ENCODE results near the gene PHTF2. TPM values are rescaled to one million over a fixed set of nuclear protein-coding genes. Genes with fewer than 3 reads are reported as not detected.

PHTF2 gene
- total and polyA plus RNA-seq, 2 experiments from 2014 or later, result 13.3 to 26.9 TPM

GRCh38 chr7:77894574-77895091, 96.1 kb downstream of the PHTF2 start:
- no peaks in the 10 kb centered on the region for H3K27me3 ChIP-seq
- H3K4me2 ChIP-seq, result no peak overlapping the region
- no peaks in the 10 kb centered on the region for H3K9me2 ChIP-seq (replicated peaks; ENCODE audit: insufficient read depth)
- H3K79me2 ChIP-seq, result peaks cover 4% of the 10 kb centered on the region
- no peaks in the 10 kb centered on the region for H4K20me1 ChIP-seq (ENCODE audit: insufficient read depth, poor library complexity, severe bottlenecking)
- H3K9me3 ChIP-seq (ENCODE audit: low read depth), result no peaks in the 10 kb centered on the region
- H3K4me3 ChIP-seq, result no peak overlapping the region
- no peak for DNase-seq (ENCODE audit: low spot score)
- no peak overlapping the region for H3K27ac ChIP-seq
- H3K36me3 ChIP-seq (replicated peaks; ENCODE audit: insufficient read depth, low read depth), result no peaks in the 10 kb centered on the region
- no peak overlapping the region for H2AFZ ChIP-seq
- 81% methylated on average over 2 of the region's 2 CpGs for WGBS (ENCODE audit: low lambda C conversion rate, missing lambda C conversion rate)
- no peak for TF ChIP-seq CTCF (IDR thresholded peaks at IDR 0.05; ENCODE audit: poor library complexity)
- TF ChIP-seq EZH2phosphoT487 (IDR thresholded peaks at IDR 0.05; ENCODE audit: low read depth, severe bottlenecking, unreplicated experiment), result no peak
- TF ChIP-seq EZH2 (IDR thresholded peaks at IDR 0.05; ENCODE audit: borderline replicate concordance), result no peak
- no peaks in the 10 kb centered on the region for H3K4me1 ChIP-seq (ENCODE audit: insufficient read depth)

- H2AFZ ChIP-seq, result no peak overlapping the region
- H3K27ac ChIP-seq, result no peak overlapping the region
- no peaks in the 10 kb centered on the region for H3K4me1 ChIP-seq (ENCODE audit: insufficient read depth)
- no peaks in the 10 kb centered on the region for H3K9me2 ChIP-seq (replicated peaks; ENCODE audit: insufficient read depth)
- no peak for DNase-seq (ENCODE audit: low spot score)
- no peak overlapping the region for H3K4me3 ChIP-seq
- TF ChIP-seq EZH2 (IDR thresholded peaks at IDR 0.05; ENCODE audit: borderline replicate concordance) (no peak), EZH2phosphoT487 (IDR thresholded peaks at IDR 0.05; ENCODE audit: low read depth, severe bottlenecking, unreplicated experiment) (no peak), CTCF (IDR thresholded peaks at IDR 0.05; ENCODE audit: poor library complexity) (no peak)
- peaks cover 4% of the 10 kb centered on the region for H3K79me2 ChIP-seq
- no peaks in the 10 kb centered on the region for H4K20me1 ChIP-seq (ENCODE audit: insufficient read depth, poor library complexity, severe bottlenecking)
- H3K27me3 ChIP-seq, result no peaks in the 10 kb centered on the region
- no peak overlapping the region for H3K4me2 ChIP-seq
- 96% methylated on average over 3 of the region's 3 CpGs for WGBS (ENCODE audit: low lambda C conversion rate, missing lambda C conversion rate)
- H3K9me3 ChIP-seq (ENCODE audit: low read depth), result no peaks in the 10 kb centered on the region
- H3K36me3 ChIP-seq (replicated peaks; ENCODE audit: insufficient read depth, low read depth), result no peaks in the 10 kb centered on the region
These were observed 97.3 kb downstream of the PHTF2 start for GRCh38 chr7:77895905-77896304.

- no peaks in the 10 kb centered on the region for H4K20me1 ChIP-seq (ENCODE audit: insufficient read depth, poor library complexity, severe bottlenecking)
- no peaks in the 10 kb centered on the region for H3K27me3 ChIP-seq
- WGBS (ENCODE audit: low lambda C conversion rate, missing lambda C conversion rate), result 98% methylated on average over 1 of the region's 1 CpG
- H3K4me1 ChIP-seq (ENCODE audit: insufficient read depth), result no peaks in the 10 kb centered on the region
- DNase-seq (ENCODE audit: low spot score), result no peak
- TF ChIP-seq EZH2phosphoT487 (IDR thresholded peaks at IDR 0.05; ENCODE audit: low read depth, severe bottlenecking, unreplicated experiment), result no peak
- no peak for TF ChIP-seq EZH2 (IDR thresholded peaks at IDR 0.05; ENCODE audit: borderline replicate concordance)
- TF ChIP-seq CTCF (IDR thresholded peaks at IDR 0.05; ENCODE audit: poor library complexity), result no peak
- no peaks in the 10 kb centered on the region for H3K79me2 ChIP-seq
- H3K9me3 ChIP-seq (ENCODE audit: low read depth), result no peaks in the 10 kb centered on the region
- no peak overlapping the region for H3K27ac ChIP-seq
- H3K4me3 ChIP-seq, result no peak overlapping the region
- no peak overlapping the region for H3K4me2 ChIP-seq
- H3K36me3 ChIP-seq (replicated peaks; ENCODE audit: insufficient read depth, low read depth), result no peaks in the 10 kb centered on the region
- H3K9me2 ChIP-seq (replicated peaks; ENCODE audit: insufficient read depth), result no peaks in the 10 kb centered on the region
- no peak overlapping the region for H2AFZ ChIP-seq
These were observed 98.5 kb downstream of the PHTF2 start for GRCh38 chr7:77897004-77897547.

Data from hepatocyte (in vitro differentiated cells).